HFF-Myc (cell line): ENCODE results near the gene FHIT.

Experiments used
- DNase-seq: peaks from one replicate; pipeline ENCODE4 v3.0.0-alpha.2; 2011; ENCODE audit warnings: low read depth; ENCODE audit errors: extremely low read depth
- H3K4me3 ChIP-seq: replicated peaks from 2 replicates; pipeline ENCODE4 v1.5.1; 2011; ENCODE audit warnings: low read depth, mild to moderate bottlenecking, control low read depth, low read length
- TF ChIP-seq, protein P1 (sequence below): IDR thresholded peaks from 2 replicates; pipeline ENCODE4 v1.5.1; 2012; ENCODE audit warnings: mild to moderate bottlenecking, low read depth, low read length, control low read depth; ENCODE audit errors: missing control alignments

Gene FHIT

DNA sequence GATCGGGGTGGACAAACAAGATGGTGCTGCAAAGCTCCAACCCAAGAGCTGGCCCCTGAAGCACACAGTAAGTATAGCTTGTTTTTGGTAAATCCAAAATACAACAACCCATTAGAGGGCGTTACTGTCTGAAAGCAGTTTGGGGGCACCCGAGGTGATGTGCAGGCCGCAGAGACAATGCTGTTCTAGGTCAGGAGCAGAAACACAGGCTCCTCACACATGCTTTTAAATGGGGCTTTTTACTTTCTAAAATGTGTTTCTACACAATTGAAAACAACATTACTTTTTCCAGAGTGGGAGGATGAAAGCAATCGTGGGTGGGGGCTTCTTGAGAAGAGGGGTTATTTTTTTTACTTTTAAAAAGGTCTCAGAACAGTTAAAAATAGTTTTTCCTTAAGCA lies 1172.2 kb downstream of the FHIT start:
- no peak overlapping the region for H3K4me3 ChIP-seq
- TF ChIP-seq, protein P1, sequence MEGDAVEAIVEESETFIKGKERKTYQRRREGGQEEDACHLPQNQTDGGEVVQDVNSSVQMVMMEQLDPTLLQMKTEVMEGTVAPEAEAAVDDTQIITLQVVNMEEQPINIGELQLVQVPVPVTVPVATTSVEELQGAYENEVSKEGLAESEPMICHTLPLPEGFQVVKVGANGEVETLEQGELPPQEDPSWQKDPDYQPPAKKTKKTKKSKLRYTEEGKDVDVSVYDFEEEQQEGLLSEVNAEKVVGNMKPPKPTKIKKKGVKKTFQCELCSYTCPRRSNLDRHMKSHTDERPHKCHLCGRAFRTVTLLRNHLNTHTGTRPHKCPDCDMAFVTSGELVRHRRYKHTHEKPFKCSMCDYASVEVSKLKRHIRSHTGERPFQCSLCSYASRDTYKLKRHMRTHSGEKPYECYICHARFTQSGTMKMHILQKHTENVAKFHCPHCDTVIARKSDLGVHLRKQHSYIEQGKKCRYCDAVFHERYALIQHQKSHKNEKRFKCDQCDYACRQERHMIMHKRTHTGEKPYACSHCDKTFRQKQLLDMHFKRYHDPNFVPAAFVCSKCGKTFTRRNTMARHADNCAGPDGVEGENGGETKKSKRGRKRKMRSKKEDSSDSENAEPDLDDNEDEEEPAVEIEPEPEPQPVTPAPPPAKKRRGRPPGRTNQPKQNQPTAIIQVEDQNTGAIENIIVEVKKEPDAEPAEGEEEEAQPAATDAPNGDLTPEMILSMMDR: no peak
- DNase-seq: no peak

DNA sequence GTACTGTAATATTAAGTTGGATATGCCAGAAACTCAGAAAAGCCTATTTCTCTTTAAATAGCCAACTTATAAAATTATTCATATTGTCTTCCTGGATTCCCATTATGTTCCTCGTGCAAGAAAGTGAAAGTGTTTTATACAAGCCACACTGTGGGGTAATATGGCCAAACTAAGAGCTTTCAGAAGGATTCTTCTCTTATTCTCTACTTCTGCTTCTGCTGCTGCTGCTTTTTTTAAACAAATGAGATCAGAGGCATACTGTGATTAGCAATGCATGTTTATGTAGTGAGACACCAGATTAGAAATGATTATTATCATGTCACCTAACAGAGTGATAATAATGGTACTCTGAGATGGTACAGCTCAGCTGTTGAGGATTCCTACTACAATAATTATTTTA lies 1174.9 kb downstream of the FHIT start:
- no peak overlapping the region for H3K4me3 ChIP-seq
- TF ChIP-seq, protein P1: no peak
- no peak for DNase-seq

DNA sequence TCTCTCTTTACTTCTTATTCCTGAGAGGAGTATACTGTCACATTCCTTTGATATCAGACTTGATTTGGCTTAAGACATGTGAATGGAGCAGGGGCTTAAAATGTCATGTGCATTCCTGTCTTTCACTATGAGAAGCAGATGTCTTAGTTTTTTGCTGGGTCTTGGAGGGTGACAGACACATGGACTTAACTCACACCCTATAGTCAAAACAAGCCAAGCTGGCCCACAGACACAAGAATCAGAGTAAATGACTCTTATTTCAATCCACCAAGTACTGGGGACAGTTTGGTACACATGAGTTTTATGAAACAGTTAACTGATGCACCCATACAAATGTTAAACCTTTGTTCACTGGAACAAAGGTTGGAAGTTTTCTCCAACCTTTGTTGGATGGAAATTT lies 1177.3 kb downstream of the FHIT start:
- DNase-seq: no peak
- TF ChIP-seq, protein P1: no peak
- no peak overlapping the region for H3K4me3 ChIP-seq

DNA sequence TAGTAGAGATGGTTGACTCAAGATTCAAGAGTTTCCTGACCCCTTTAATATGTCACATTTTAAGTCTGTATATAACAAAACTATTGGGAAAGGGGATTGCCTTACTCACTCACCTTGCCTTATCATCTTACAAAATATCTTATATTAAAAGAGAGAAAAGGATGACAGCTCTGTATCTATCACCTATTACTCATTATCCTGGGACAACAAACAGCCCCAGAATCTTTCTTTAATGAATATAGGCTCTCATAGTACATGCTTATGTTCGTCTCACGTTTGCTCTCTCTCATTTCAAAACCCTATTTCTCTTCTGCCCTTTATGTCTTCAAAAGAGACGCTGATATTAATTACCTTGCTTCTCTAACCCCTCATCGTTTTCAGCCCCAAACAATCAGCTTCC lies 1178.0 kb downstream of the FHIT start:
- TF ChIP-seq, protein P1: no peak

DNA sequence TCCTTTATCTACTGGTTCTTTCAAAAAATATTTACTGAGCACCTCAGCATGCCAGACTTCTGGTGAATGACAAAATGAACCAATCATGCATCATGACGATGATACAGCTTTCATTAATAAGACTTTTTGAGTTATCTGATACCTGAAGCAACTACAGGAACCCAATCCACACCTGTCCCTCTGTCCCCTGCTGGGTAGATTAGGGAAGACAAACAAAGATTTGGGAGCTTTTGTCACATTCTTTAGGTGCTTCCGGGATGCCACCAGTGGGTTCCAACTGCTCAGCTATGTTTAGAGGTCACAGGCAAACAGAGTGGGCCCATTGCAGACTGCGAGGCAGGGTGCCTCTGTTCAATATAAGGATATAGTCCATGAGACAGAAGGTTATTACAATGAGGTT lies 1180.9 kb downstream of the FHIT start:
- TF ChIP-seq, protein P1: no peak
- H3K4me3 ChIP-seq: no peak overlapping the region
- DNase-seq: no peak

More for the DNA sequence above, 1178.0 kb downstream of the FHIT start:
- no peak for DNase-seq
- no peak overlapping the region for H3K4me3 ChIP-seq

DNA sequence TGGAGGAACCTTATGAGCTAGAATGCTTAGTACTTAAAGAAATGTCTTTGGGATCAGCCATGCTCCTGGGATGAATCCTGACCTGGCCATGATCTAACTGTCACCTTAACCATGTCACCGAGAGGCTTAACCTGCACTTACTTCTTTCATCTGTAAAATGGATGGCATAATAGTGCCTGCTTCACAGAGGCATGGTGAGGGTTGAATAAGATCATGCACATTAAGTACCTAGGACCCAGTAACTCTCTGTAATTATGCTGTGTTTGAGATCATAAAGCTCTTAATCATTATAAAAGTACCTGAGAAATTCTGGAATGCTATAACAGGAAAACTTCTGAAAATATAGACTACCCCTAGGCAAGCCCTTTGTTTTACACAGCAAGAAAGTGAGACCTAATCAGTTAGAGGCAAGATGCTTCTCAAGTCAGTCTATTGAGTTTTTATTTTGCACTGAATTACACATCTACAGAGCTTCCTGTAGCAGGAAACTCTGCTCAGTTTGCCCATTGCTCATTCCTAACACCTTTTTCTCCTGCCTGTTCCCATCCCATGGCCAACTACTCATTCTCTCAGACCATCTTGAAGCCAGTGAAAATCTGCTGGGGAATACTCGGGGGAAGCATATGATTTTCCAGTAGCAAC lies 1185.9 kb downstream of the FHIT start:
- TF ChIP-seq, protein P1: no peak
- DNase-seq: no peak
- H3K4me3 ChIP-seq: no peak overlapping the region
